GM12878 (cell line): ENCODE measurements around the gene GHRL. TPM values are rescaled to one million over a fixed set of nuclear protein-coding genes. Genes with fewer than 3 reads are reported as not detected.

ENCODE experiments used
- ATAC-seq: fragments of 200-7000 bp; cut with Tn5 transposase; 3 replicates; pipeline ENCODE4 v1.9.1; 2020; ENCODE audit warnings: mild to moderate bottlenecking, moderate library complexity
- BruUV-seq: library from RNA; stranded (reverse); fragments of 400-500 nt; replicated peaks from 2 replicates; lab custom pipeline; 2021; lab: Mats Ljungman, UMichigan
- CTCF ChIA-PET: fragments of 300-600 bp; sonication (Branson Sonifier 250); formaldehyde crosslinking; extraction: SDS; loops from one replicate; lab custom pipeline; 2021; ENCODE audit warnings: inconsistent platforms; lab: Yijun Ruan, JAX
- POLR2A ChIA-PET: fragments of 350-600 bp; formaldehyde crosslinking; extraction: SDS; loops from one replicate; lab custom pipeline; 2021; ENCODE audit warnings: inconsistent platforms; lab: Charles Lee
- RAD21 ChIA-PET: fragments of 300-600 bp; sonication (Branson Sonifier 250); formaldehyde crosslinking; loops from one replicate; lab custom pipeline; 2023; ENCODE audit warnings: antibody characterized with exemption; ENCODE audit not compliant: unreplicated experiment; lab: Charles Lee
- SMC1A ChIA-PET: fragments of 300-600 bp; sonication (Branson Sonifier 250); formaldehyde crosslinking; loops from one replicate; lab custom pipeline; 2023; ENCODE audit not compliant: unreplicated experiment, uncharacterized antibody; lab: Charles Lee
- DNase-seq: peaks from one replicate; pipeline ENCODE4 v3.0.0-alpha.2; 2011; ENCODE audit warnings: low read depth, low spot score
- FAIRE-seq: peaks from 3 replicates; lab custom pipeline; 2011; peaks lifted over from hg19 to GRCh38; lab: Jason Lieb, UNC
- H2AFZ ChIP-seq: 2 replicates; pipeline ENCODE4 v1.6.0; 2011; ENCODE audit warnings: low read depth, low read length, control low read depth; ENCODE audit not compliant: control insufficient read depth
- H3K27ac ChIP-seq: 2 replicates; pipeline ENCODE4 v1.5.1; 2011; ENCODE audit warnings: control low read depth; ENCODE audit not compliant: control insufficient read depth, insufficient read depth
- H3K27me3 ChIP-seq, 2 experiments: replicated peaks in 1 of 2; 2 replicates each; pipeline versions ENCODE4 v1.6.0 to v1.6.1; 2011; ENCODE audit warnings: low read length in 1 of 2; ENCODE audit not compliant: control insufficient read depth in 2 of 2, insufficient read depth in 2 of 2
- H3K36me3 ChIP-seq, 2 experiments: 2 replicates each; pipeline ENCODE4 v1.5.1; 2011; ENCODE audit warnings: low read length in 1 of 2; ENCODE audit not compliant: control insufficient read depth in 2 of 2, insufficient read depth in 2 of 2
- H3K4me1 ChIP-seq: 2 replicates; pipeline ENCODE4 v1.6.1; 2011; ENCODE audit warnings: mild to moderate bottlenecking, low read length, moderate library complexity, mixed read lengths; ENCODE audit not compliant: control insufficient read depth, insufficient read depth
- H3K4me2 ChIP-seq: 2 replicates; pipeline ENCODE4 v1.6.0; 2011; ENCODE audit warnings: control low read depth; ENCODE audit not compliant: control insufficient read depth, insufficient read depth
- H3K4me3 ChIP-seq: fragments of 200-600 bp; sonication (generic); 2 replicates; pipeline ENCODE4 v1.5.1; 2016
- H3K79me2 ChIP-seq: 2 replicates; pipeline ENCODE4 v1.6.0; 2011; ENCODE audit warnings: low read length; ENCODE audit not compliant: control insufficient read depth, insufficient read depth
- H3K9ac ChIP-seq: 2 replicates; pipeline ENCODE4 v1.8.0; 2011; ENCODE audit warnings: low read length, control low read depth, mixed read lengths; ENCODE audit not compliant: control insufficient read depth, insufficient read depth
- H3K9me3 ChIP-seq: replicated peaks from 3 replicates; pipeline ENCODE4 v1.5.1; 2011; ENCODE audit warnings: mild to moderate bottlenecking, low read length; ENCODE audit not compliant: control insufficient read depth, insufficient read depth
- H4K20me1 ChIP-seq: 2 replicates; pipeline ENCODE4 v1.6.0; 2011; ENCODE audit not compliant: control insufficient read depth, insufficient read depth
- ATF7 ChIP-seq: fragments of 450-650 bp; IDR thresholded peaks from 2 replicates; pipeline ENCODE4 v1.6.1; 2016; ENCODE audit warnings: low read depth, mild to moderate bottlenecking
- BHLHE40 ChIP-seq, 2 experiments: fragments of 450-650 bp in 1 of 2; IDR thresholded peaks; 2 replicates each; pipeline ENCODE4 v1.6.1; 2011 to 2017; ENCODE audit warnings: low read depth in 2 of 2, borderline replicate concordance in 1 of 2, improper control_type of control experiment in 1 of 2, low read length in 1 of 2, mild to moderate bottlenecking in 1 of 2
- BRCA1 ChIP-seq: IDR thresholded peaks from 2 replicates; pipeline ENCODE4 v1.6.1; 2011; ENCODE audit warnings: low read depth, low read length, improper control_type of control experiment
- CHD2 ChIP-seq: IDR thresholded peaks from 2 replicates; pipeline ENCODE4 v1.6.1; 2011; ENCODE audit warnings: low read depth, low read length, improper control_type of control experiment, borderline replicate concordance
- ESRRA ChIP-seq: IDR thresholded peaks from 2 replicates; pipeline ENCODE4 v1.6.1; 2012; ENCODE audit warnings: mild to moderate bottlenecking, low read length, improper control_type of control experiment
- GABPA ChIP-seq: IDR thresholded peaks from 2 replicates; pipeline ENCODE4 v1.6.1; 2014; ENCODE audit warnings: antibody characterized with exemption, low read depth, mild to moderate bottlenecking, inconsistent platforms
- MEF2A ChIP-seq: IDR thresholded peaks from 2 replicates; pipeline ENCODE4 v1.6.1; 2011; ENCODE audit warnings: low read depth, mild to moderate bottlenecking, low read length, moderate library complexity; ENCODE audit not compliant: insufficient read depth
- RAD21 ChIP-seq: IDR thresholded peaks from 2 replicates; pipeline ENCODE4 v1.6.1; 2011; ENCODE audit warnings: mild to moderate bottlenecking, low read depth, low read length, moderate library complexity; ENCODE audit not compliant: insufficient read depth
- SIX5 ChIP-seq: IDR thresholded peaks from 2 replicates; pipeline ENCODE4 v1.6.1; 2011; ENCODE audit warnings: mild to moderate bottlenecking, low read depth, low read length, moderate library complexity; ENCODE audit not compliant: severe bottlenecking
- SMARCA5 ChIP-seq: fragments of 450-650 bp; IDR thresholded peaks from 2 replicates; pipeline ENCODE4 v1.6.1; 2017; ENCODE audit warnings: mild to moderate bottlenecking
- YY1 ChIP-seq: IDR thresholded peaks from 2 replicates; pipeline ENCODE4 v1.6.1; 2011; ENCODE audit warnings: low read depth, mild to moderate bottlenecking, low read length
- WGBS: methylation state at CpG from one replicate; pipeline ENCODE4 v1.1.6; 2016; ENCODE audit warnings: low lambda C conversion rate; ENCODE audit not compliant: insufficient replicate concordance, insufficient coverage; ENCODE audit errors: missing lambda C conversion rate; 5-methylcytosine and 5-hydroxymethylcytosine counted together
- in situ Hi-C: fragments of 300-500 bp; cut with MboI; formaldehyde crosslinking; loops from 9 replicates; pipeline ENCODE4 v1.14.3; 2018; ENCODE audit warnings: mixed read lengths
- intact Hi-C: fragments of 100-400 bp; cut with micrococcal nuclease; formaldehyde crosslinking; loops from one replicate; pipeline ENCODE4 v1.14.2; 2022; ENCODE audit not compliant: unreplicated experiment
- polyA plus RNA-seq, 11 experiments: library from polyadenylated mRNA; depleted of rRNA in 4 of 11; unstranded in 6 of 11; stranded (reverse) in 5 of 11; fragments of >200 nt; fragmentation: Nextera tagmentation in 4 of 11; fragmentation: Illumina TruSeq in 1 of 11; extraction: Ambion mirVana in 4 of 11; extraction: Trizol in 1 of 11; gene quantifications; 1 replicate in 1 of 11; 2 replicates in 10 of 11; pipeline versions ENCODE4 v1.2.1 to v1.2.3, GENCODE V29; 2011 to 2016; ENCODE audit warnings: inconsistent platforms in 2 of 11, missing spikeins in 2 of 11, low read depth in 1 of 11
- total RNA-seq, 4 experiments: library from RNA; depleted of rRNA in 3 of 4; stranded (reverse); fragments of >200 nt in 3 of 4; fragmentation: Illumina TruSeq in 1 of 4; extraction: Trizol in 1 of 4; gene quantifications; 2 replicates each; pipeline versions ENCODE4 v1.2.1 to v1.2.3, GENCODE V29; 2013 to 2021
- TF ChIP-seq, protein P1 (sequence below): fragments of 450-650 bp; IDR thresholded peaks from 2 replicates; pipeline ENCODE4 v1.6.1; 2017; ENCODE audit warnings: mild to moderate bottlenecking, moderate library complexity
- TF ChIP-seq, protein P2 (sequence below), 3 experiments: IDR thresholded peaks in 2 of 3; conservative IDR thresholded peaks in 1 of 3; 2 replicates each; pipeline ENCODE4 v1.5.1; 2011; ENCODE audit warnings: low read depth in 3 of 3, low read length in 3 of 3, mild to moderate bottlenecking in 3 of 3, control low read depth in 2 of 3, moderate library complexity in 2 of 3, inconsistent platforms in 1 of 3, mixed read lengths in 1 of 3; ENCODE audit not compliant: control insufficient read depth in 2 of 3, insufficient read depth in 1 of 3; ENCODE audit errors: extremely low read depth in 1 of 3
- TF ChIP-seq, protein P3 (sequence below): IDR thresholded peaks from 2 replicates; pipeline ENCODE4 v1.6.1; 2012; ENCODE audit warnings: low read depth, low read length, improper control_type of control experiment

The GHRL gene
- total and polyA plus RNA-seq, 10 of the 15 experiments (the other 5 are each of a cell fraction or from before 2014, with no cell fraction given), result 0.35 to 2.2 (median 0.88) TPM

DNA sequence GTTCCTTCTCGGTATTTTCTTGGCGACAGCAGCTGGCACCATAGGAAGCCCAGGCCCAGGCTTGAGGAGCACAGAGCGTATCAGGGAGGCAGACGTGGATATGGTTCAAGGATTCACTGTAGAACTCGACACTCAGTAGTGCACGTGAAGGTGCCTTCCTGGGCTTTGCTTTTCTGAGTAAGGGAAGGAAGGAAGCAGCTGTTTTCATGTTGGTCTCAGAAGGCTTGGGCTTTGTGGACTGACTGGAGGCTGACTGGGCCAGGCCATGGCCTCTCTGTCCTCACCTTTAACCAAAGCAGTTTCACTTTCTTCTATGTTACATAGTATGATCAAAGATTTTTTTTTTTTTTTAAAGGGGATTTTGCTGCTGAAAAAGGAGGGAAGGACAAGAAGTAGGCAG is 6.9 kb upstream of the GHRL start (continued):
- peak; percentile 76 to 84 for TF ChIP-seq BHLHE40 (IDR thresholded peaks at IDR 0.05; ENCODE audit: borderline replicate concordance in 1 of 2, low read depth in 2 of 2, low read length in 1 of 2)
- no peak for TF ChIP-seq ESRRA
- no peak for TF ChIP-seq SIX5
- TF ChIP-seq CHD2, result no peak
- TF ChIP-seq BRCA1, result no peak
- no peak for TF ChIP-seq GABPA
- TF ChIP-seq, protein P1, sequence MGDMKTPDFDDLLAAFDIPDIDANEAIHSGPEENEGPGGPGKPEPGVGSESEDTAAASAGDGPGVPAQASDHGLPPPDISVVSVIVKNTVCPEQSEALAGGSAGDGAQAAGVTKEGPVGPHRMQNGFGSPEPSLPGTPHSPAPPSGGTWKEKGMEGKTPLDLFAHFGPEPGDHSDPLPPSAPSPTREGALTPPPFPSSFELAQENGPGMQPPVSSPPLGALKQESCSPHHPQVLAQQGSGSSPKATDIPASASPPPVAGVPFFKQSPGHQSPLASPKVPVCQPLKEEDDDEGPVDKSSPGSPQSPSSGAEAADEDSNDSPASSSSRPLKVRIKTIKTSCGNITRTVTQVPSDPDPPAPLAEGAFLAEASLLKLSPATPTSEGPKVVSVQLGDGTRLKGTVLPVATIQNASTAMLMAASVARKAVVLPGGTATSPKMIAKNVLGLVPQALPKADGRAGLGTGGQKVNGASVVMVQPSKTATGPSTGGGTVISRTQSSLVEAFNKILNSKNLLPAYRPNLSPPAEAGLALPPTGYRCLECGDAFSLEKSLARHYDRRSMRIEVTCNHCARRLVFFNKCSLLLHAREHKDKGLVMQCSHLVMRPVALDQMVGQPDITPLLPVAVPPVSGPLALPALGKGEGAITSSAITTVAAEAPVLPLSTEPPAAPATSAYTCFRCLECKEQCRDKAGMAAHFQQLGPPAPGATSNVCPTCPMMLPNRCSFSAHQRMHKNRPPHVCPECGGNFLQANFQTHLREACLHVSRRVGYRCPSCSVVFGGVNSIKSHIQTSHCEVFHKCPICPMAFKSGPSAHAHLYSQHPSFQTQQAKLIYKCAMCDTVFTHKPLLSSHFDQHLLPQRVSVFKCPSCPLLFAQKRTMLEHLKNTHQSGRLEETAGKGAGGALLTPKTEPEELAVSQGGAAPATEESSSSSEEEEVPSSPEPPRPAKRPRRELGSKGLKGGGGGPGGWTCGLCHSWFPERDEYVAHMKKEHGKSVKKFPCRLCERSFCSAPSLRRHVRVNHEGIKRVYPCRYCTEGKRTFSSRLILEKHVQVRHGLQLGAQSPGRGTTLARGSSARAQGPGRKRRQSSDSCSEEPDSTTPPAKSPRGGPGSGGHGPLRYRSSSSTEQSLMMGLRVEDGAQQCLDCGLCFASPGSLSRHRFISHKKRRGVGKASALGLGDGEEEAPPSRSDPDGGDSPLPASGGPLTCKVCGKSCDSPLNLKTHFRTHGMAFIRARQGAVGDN, result 0 out of 2 replicates have a peak, but pooled peaks have one; percentile 6
- TF ChIP-seq ATF7, result no peak
- 0 out of 2 replicates have a peak, but pooled peaks have one; percentile 0 for TF ChIP-seq SMARCA5

DNA sequence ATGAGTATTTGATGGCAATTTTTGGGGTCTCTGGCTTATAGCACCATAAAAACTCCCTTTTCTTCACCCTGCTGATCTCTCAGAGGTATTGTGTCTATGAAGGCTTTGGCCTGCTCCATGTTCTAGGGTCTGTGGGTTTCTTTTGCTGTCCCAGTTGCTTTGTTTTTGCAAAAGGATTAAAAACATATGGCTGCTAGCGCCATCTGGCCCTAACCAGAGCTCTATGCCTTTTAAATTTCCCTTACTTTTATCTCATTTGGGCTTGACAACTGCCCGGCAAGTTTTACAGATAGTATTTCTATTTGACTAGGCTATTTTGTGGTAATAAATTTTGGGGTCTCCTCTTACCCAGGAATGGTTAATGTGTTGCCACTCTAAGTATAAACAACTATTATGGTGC is 6.4 kb upstream of the GHRL start:
- Histone ChIP-seq H3K27ac (peak overlapping the region; percentile 58), H3K36me3 (peaks cover 15 to 32% of the 10 kb centered on the region in 2 experiments), H3K9me3 (no peaks in the 10 kb centered on the region; the same call in 1 of the 3 replicates), H3K4me1 (peaks cover 9% of the 10 kb centered on the region), H3K79me2 (peaks cover 1% of the 10 kb centered on the region; the same call in 1 of the 2 replicates), H2AFZ (no peak overlapping the region), H3K27me3 (no peaks in the 10 kb centered on the region), H3K9ac (no peak overlapping the region), H3K4me2 (no peak overlapping the region), H3K4me3 (no peak overlapping the region), H4K20me1 (no peaks in the 10 kb centered on the region)
- TF ChIP-seq, protein P2, sequence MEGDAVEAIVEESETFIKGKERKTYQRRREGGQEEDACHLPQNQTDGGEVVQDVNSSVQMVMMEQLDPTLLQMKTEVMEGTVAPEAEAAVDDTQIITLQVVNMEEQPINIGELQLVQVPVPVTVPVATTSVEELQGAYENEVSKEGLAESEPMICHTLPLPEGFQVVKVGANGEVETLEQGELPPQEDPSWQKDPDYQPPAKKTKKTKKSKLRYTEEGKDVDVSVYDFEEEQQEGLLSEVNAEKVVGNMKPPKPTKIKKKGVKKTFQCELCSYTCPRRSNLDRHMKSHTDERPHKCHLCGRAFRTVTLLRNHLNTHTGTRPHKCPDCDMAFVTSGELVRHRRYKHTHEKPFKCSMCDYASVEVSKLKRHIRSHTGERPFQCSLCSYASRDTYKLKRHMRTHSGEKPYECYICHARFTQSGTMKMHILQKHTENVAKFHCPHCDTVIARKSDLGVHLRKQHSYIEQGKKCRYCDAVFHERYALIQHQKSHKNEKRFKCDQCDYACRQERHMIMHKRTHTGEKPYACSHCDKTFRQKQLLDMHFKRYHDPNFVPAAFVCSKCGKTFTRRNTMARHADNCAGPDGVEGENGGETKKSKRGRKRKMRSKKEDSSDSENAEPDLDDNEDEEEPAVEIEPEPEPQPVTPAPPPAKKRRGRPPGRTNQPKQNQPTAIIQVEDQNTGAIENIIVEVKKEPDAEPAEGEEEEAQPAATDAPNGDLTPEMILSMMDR (IDR thresholded peaks at IDR 0.05 in 2 of 3, conservative IDR thresholded peaks at IDR 0.05 in 1 of 3; ENCODE audit: control insufficient read depth in 2 of 3, extremely low read depth in 1 of 3, insufficient read depth in 1 of 3, low read depth in 3 of 3, low read length in 3 of 3), result peak in 1 of 3 experiments; percentile 18; a peak in 1 of 6 replicates
- TF ChIP-seq, protein P3, sequence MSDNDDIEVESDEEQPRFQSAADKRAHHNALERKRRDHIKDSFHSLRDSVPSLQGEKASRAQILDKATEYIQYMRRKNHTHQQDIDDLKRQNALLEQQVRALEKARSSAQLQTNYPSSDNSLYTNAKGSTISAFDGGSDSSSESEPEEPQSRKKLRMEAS, result no peak
- no peak for TF ChIP-seq MEF2A
- 0 out of 2 replicates have a peak, but pooled peaks have one; percentile 12 for TF ChIP-seq YY1
- peak; percentile 25; the same call in 1 of the 2 replicates for TF ChIP-seq RAD21
- BruUV-seq, result no TSS peak
- FAIRE-seq (no peak), ATAC-seq (no peak), DNase-seq (no peak)
- intact Hi-C loops (no loop called here), in situ Hi-C loops (no loop called here)
- POLR2A ChIA-PET, result interaction anchor here (0.9 to 1.2 kb wide), 2 partner anchors 38 to 455 kb away, joined by 3 to 4 read pairs; partner anchors contain the start of gene RPUSD3
- WGBS, result 91% methylated on average over 2 of the region's 2 CpGs
- SMC1A ChIA-PET, result interaction anchor here (0.7 kb wide), 1 partner anchor 453 kb away, joined by 3 read pairs; no protein-coding TSS in a partner anchor
- RAD21 ChIA-PET, result no interaction called here
- CTCF ChIA-PET, result interaction anchor here (0.6 to 1.0 kb wide), 3 partner anchors 18 to 108 kb away, joined by 3 to 4 read pairs (median 3); no protein-coding TSS in a partner anchor
